A673 (cell line): Measurements from ENCODE around the gene SOCS3.

Experiments used
- CTCF ChIP-seq: fragments of 300-800, 200-600 bp; sonication (generic); conservative IDR thresholded peaks from 2 replicates; pipeline ENCODE4 v1.5.1; 2017; ENCODE audit warnings: low read depth, mild to moderate bottlenecking, antibody characterized with exemption, low read length, moderate library complexity, mixed read lengths
- EZH2 ChIP-seq: fragments of 200-600 bp; sonication (generic); IDR thresholded peaks from 2 replicates; pipeline ENCODE4 v1.6.1; 2017; ENCODE audit warnings: borderline replicate concordance, low read depth, mild to moderate bottlenecking, mixed read lengths, antibody characterized with exemption, low read length; ENCODE audit not compliant: poor library complexity, severe bottlenecking

GRCh38 chr17:78394209-78394608, 34.3 kb upstream of the SOCS3 start:
- no peak for TF ChIP-seq CTCF
- no peak for TF ChIP-seq EZH2
